GM12874 (cell line): ENCODE data around the gene TDRD7.
A peak's percentile ranks its signal among the peaks of the same experiment; 100 is the strongest.

Source experiments
- CTCF ChIP-seq: IDR thresholded peaks from 2 replicates; pipeline ENCODE4 v1.5.1; 2011; ENCODE audit warnings: low read depth, mild to moderate bottlenecking, control low read depth, low read length, moderate library complexity; ENCODE audit not compliant: insufficient read depth

Gene TDRD7

GRCh38 chr9:97398999-97399758, 12.7 kb upstream of the TDRD7 start:
- TF ChIP-seq CTCF: peak; percentile 99

DNA sequence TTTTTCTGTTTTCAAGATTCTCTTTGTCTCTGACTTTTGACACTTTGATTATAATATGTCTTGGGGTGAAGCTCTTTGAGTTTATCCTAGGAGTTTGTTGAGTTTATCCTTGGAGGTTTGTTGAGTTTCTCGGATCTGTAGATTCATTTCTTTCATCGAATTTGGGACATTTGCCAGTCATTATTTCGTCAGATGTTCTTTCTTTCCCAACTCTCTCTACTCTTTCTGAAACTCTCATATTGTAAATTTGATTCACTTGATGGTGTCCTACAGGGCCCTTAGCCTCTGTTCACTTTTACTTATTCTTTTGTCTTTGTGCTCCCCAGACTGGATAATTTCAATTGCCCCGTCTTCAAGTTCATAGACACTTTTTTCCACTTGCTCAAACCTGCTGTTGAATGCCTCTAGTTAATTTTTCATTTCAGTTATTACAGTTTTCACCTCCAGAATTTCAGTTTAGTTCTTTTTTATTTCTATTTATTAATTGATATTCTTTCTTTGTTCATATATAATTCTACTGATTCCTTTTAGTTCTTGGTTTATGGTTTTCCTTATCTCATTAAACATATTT, 8.1 kb upstream of the TDRD7 start:
- no peak for TF ChIP-seq CTCF

DNA sequence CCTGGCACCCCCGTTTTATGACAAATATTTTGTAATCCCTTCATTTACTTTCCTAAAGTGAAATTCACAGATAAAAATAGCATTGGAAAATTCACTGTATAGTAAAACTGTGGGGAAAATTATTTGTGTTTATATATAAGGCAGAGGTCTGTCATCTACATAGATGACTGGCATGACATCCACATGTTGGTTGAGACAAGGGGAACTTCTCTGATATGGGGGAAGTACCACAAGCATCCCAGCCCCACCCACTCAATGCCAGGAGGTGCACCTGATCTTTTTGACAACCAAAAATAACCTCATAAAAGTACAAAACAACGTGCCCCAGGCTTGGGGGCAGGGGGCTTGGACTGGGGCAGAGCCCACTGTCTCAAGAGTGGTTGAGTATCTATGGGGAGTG, 6.3 kb upstream of the TDRD7 start:
- no peak for TF ChIP-seq CTCF

GRCh38 chr9:97406620-97407177, 5.2 kb upstream of the TDRD7 start:
- TF ChIP-seq CTCF: no peak

DNA sequence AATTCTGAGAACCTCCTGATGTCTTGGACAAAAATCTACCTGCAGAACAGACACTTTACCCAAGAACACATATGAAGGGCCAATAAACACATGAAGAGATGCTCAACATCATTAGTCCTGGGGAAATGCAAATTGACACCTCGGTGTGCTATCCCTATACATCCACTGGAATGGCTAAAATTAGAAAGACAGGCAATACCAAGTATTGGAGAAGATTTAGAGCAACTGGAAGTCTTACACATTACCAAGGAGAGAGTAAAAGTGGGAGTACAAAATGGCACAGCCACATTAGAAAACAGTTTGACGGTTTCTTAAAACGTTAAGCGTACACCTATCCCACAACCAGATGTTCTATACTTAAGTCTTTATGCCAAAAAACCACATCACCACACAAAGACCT, 3.3 kb upstream of the TDRD7 start:
- no peak for TF ChIP-seq CTCF

GRCh38 chr9:97411440-97411788, 482 bp upstream of the TDRD7 start:
- TF ChIP-seq CTCF: no peak

GRCh38 chr9:97412626-97413385, 910 bp downstream of the TDRD7 start:
- TF ChIP-seq CTCF: no peak
